Astrocyte (in vitro differentiated cells and primary cell): ENCODE results near the gene PRM3.

ENCODE experiments used
- CTCF ChIP-seq: IDR thresholded peaks from 2 replicates; pipeline ENCODE4 v1.5.1; 2011; ENCODE audit warnings: low read depth, mild to moderate bottlenecking, inconsistent platforms, low read length, moderate library complexity; ENCODE audit not compliant: insufficient read depth
- EZH2 ChIP-seq: IDR thresholded peaks from 2 replicates; pipeline ENCODE4 v1.6.1; 2012; ENCODE audit warnings: mild to moderate bottlenecking, low read length, inconsistent platforms; ENCODE audit not compliant: insufficient read depth

GRCh38 chr16:11301645-11302501 is 28.4 kb upstream of the PRM3 start:
- TF ChIP-seq CTCF (no peak), EZH2 (no peak)
